ENCODE results near the gene PAM. TPM values are rescaled to one million over a fixed set of nuclear protein-coding genes. Genes with fewer than 3 reads are reported as not detected.
"Not testable (repeated sequence)": the region's sequence is repeated elsewhere in the genome, so short reads cannot be mapped to it uniquely, and the experiment has no call there.

The PAM gene
- total RNA-seq, 1 donor from 2014 or later, result 267 TPM

GRCh38 chr5:102903074-102903871 lies 148.2 kb downstream of the PAM start:
- Mint-ChIP-seq H3K9me3 (ENCODE audit: unreplicated experiment) (no peaks in the 10 kb centered on the region), H3K4me3 (ENCODE audit: unreplicated experiment) (no peak overlapping the region), H3K27ac (ENCODE audit: unreplicated experiment) (no peak overlapping the region), H3K27me3 (ENCODE audit: unreplicated experiment) (no peaks in the 10 kb centered on the region), H3K36me3 (ENCODE audit: unreplicated experiment) (peaks cover 12% of the 10 kb centered on the region), H3K4me1 (ENCODE audit: unreplicated experiment) (peaks cover 28% of the 10 kb centered on the region)
- TF ChIP-seq, protein P1, sequence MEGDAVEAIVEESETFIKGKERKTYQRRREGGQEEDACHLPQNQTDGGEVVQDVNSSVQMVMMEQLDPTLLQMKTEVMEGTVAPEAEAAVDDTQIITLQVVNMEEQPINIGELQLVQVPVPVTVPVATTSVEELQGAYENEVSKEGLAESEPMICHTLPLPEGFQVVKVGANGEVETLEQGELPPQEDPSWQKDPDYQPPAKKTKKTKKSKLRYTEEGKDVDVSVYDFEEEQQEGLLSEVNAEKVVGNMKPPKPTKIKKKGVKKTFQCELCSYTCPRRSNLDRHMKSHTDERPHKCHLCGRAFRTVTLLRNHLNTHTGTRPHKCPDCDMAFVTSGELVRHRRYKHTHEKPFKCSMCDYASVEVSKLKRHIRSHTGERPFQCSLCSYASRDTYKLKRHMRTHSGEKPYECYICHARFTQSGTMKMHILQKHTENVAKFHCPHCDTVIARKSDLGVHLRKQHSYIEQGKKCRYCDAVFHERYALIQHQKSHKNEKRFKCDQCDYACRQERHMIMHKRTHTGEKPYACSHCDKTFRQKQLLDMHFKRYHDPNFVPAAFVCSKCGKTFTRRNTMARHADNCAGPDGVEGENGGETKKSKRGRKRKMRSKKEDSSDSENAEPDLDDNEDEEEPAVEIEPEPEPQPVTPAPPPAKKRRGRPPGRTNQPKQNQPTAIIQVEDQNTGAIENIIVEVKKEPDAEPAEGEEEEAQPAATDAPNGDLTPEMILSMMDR (IDR thresholded peaks at IDR 0.05), result no peak
- DNase-seq (ENCODE audit: extremely low spot score, unreplicated experiment), result no peak

DNA sequence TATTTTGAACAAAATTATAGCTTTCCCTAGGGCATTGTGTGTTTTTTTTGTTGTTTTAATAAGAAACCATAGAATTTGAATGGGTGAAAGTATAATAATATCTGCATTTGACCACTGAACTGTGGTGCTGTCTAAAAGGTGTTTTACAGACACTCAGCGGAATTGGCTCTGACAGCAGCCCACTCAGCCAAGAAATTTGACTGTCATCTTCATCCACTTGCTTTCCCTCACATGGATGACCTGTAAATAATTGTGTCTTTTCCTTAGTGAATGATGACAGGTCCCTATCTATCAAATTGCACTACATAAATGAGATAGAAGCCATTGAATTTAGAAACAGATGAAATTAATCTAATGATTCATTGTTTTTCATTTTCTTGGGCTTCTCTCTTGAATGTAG lies 150.0 kb downstream of the PAM start:
- H3K4me3 Mint-ChIP-seq (ENCODE audit: unreplicated experiment), result no peak overlapping the region
- H3K27ac Mint-ChIP-seq (ENCODE audit: unreplicated experiment), result no peak overlapping the region
- DNase-seq (ENCODE audit: extremely low spot score, unreplicated experiment), result no peak
- peaks cover 26% of the 10 kb centered on the region for H3K4me1 Mint-ChIP-seq (ENCODE audit: unreplicated experiment)
- H3K27me3 Mint-ChIP-seq (ENCODE audit: unreplicated experiment), result no peaks in the 10 kb centered on the region
- H3K9me3 Mint-ChIP-seq (ENCODE audit: unreplicated experiment), result no peaks in the 10 kb centered on the region
- TF ChIP-seq, protein P1 (IDR thresholded peaks at IDR 0.05), result no peak
- peaks cover 10% of the 10 kb centered on the region for H3K36me3 Mint-ChIP-seq (ENCODE audit: unreplicated experiment)

DNA sequence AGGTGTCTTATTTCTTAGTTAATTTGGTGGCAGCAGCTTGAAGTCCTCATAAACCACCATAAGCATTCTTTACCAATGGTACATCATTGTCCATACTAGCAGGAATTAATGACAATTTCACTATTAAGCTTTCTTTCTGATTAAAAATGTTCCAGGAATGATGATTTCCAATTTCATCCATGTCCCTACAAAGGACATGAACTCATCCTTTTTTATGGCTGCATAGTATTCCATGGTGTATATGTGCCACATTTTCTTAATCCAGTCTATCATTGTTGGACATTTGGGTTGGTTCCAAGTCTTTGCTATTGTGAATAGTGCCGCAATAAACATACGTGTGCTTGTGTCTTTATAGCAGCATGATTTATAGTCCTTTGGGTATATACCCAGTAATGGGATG lies 152.0 kb downstream of the PAM start:
- H3K27ac Mint-ChIP-seq (ENCODE audit: unreplicated experiment); H3K36me3 Mint-ChIP-seq (ENCODE audit: unreplicated experiment); H3K4me3 Mint-ChIP-seq (ENCODE audit: unreplicated experiment); H3K9me3 Mint-ChIP-seq (ENCODE audit: unreplicated experiment); H3K27me3 Mint-ChIP-seq (ENCODE audit: unreplicated experiment); DNase-seq (ENCODE audit: extremely low spot score, unreplicated experiment): not testable (repeated sequence)
- peaks cover 37% of the 10 kb centered on the region for H3K4me1 Mint-ChIP-seq (ENCODE audit: unreplicated experiment)

GRCh38 chr5:102910240-102911226 lies 155.4 kb downstream of the PAM start:
- TF ChIP-seq, protein P1 (IDR thresholded peaks at IDR 0.05), result no peak
- Mint-ChIP-seq H3K27ac (ENCODE audit: unreplicated experiment) (peak overlapping the region; percentile 69), H3K36me3 (ENCODE audit: unreplicated experiment) (peaks cover 14% of the 10 kb centered on the region), H3K4me1 (ENCODE audit: unreplicated experiment) (peaks cover 38% of the 10 kb centered on the region), H3K9me3 (ENCODE audit: unreplicated experiment) (no peaks in the 10 kb centered on the region), H3K27me3 (ENCODE audit: unreplicated experiment) (no peaks in the 10 kb centered on the region), H3K4me3 (ENCODE audit: unreplicated experiment) (no peak overlapping the region)
- no peak for DNase-seq (ENCODE audit: extremely low spot score, unreplicated experiment)

- H3K36me3 Mint-ChIP-seq (ENCODE audit: unreplicated experiment), result peaks cover 8% of the 10 kb centered on the region
- no peaks in the 10 kb centered on the region for H3K27me3 Mint-ChIP-seq (ENCODE audit: unreplicated experiment)
- H3K27ac Mint-ChIP-seq (ENCODE audit: unreplicated experiment), result peak overlapping the region; percentile 78
- H3K9me3 Mint-ChIP-seq (ENCODE audit: unreplicated experiment), result no peaks in the 10 kb centered on the region
- H3K4me1 Mint-ChIP-seq (ENCODE audit: unreplicated experiment), result peaks cover 39% of the 10 kb centered on the region
- no peak for DNase-seq (ENCODE audit: extremely low spot score, unreplicated experiment)
- no peak overlapping the region for H3K4me3 Mint-ChIP-seq (ENCODE audit: unreplicated experiment)
- TF ChIP-seq, protein P1 (IDR thresholded peaks at IDR 0.05), result no peak
These were observed 156.9 kb downstream of the PAM start for GRCh38 chr5:102911973-102912372.
